Measurements from ENCODE around the gene VAV3. TPM values are rescaled to one million over a fixed set of nuclear protein-coding genes. Genes with fewer than 3 reads are reported as not detected.

The VAV3 gene
- polyA plus RNA-seq, 2 donors, result 23.9 to 35.5 TPM

GRCh38 chr1:107810291-107810951, 154.6 kb downstream of the VAV3 start:
- H3K27me3 ChIP-seq (ENCODE audit: control insufficient read depth in 1 of 2, insufficient read depth in 2 of 2, low read length in 2 of 2), result no peaks in the 10 kb centered on the region

GRCh38 chr1:107807855-107808254, 157.1 kb downstream of the VAV3 start:
- H3K4me3 ChIP-seq (ENCODE audit: low read depth in 1 of 2, low read length in 2 of 2), result no peak overlapping the region
- no peaks in the 10 kb centered on the region for H3K36me3 ChIP-seq (ENCODE audit: control insufficient read depth in 2 of 2, insufficient read depth in 2 of 2, low read length in 1 of 2)
- no peaks in the 10 kb centered on the region for H3K27me3 ChIP-seq (ENCODE audit: control insufficient read depth in 1 of 2, insufficient read depth in 2 of 2, low read length in 2 of 2)
- H3K4me1 ChIP-seq (ENCODE audit: control insufficient read depth in 2 of 2, insufficient read depth in 2 of 2, low read length in 1 of 2), result no peaks in the 10 kb centered on the region
- no peak overlapping the region for H3K27ac ChIP-seq (ENCODE audit: low read depth in 2 of 2, low read length in 1 of 2)
- 84 to 86% methylated on average over 3 of the region's 3 CpGs for WGBS, 2 donors
- H3K9me3 ChIP-seq (ENCODE audit: control insufficient read depth in 2 of 2, insufficient read depth in 1 of 2, low read depth in 1 of 2, low read length in 1 of 2), result no peaks in the 10 kb centered on the region

More at GRCh38 chr1:107810291-107810951, 154.6 kb downstream of the VAV3 start:
- WGBS, 2 donors, result 92 to 93% methylated on average over 2 of the region's 2 CpGs
- Histone ChIP-seq H3K36me3 (ENCODE audit: control insufficient read depth in 2 of 2, insufficient read depth in 2 of 2, low read length in 1 of 2) (no peaks in the 10 kb centered on the region), H3K27ac (ENCODE audit: low read depth in 2 of 2, low read length in 1 of 2) (no peak overlapping the region), H3K4me3 (ENCODE audit: low read depth in 1 of 2, low read length in 2 of 2) (no peak overlapping the region), H3K9me3 (ENCODE audit: control insufficient read depth in 2 of 2, insufficient read depth in 1 of 2, low read depth in 1 of 2, low read length in 1 of 2) (no peaks in the 10 kb centered on the region), H3K4me1 (ENCODE audit: control insufficient read depth in 2 of 2, insufficient read depth in 2 of 2, low read length in 1 of 2) (no peaks in the 10 kb centered on the region)

GRCh38 chr1:107807405-107807804, 157.6 kb downstream of the VAV3 start:
- 86 to 88% methylated on average over 1 of the region's 1 CpG for WGBS, 2 donors
- Histone ChIP-seq H3K27me3 (ENCODE audit: control insufficient read depth in 1 of 2, insufficient read depth in 2 of 2, low read length in 2 of 2) (no peaks in the 10 kb centered on the region), H3K4me1 (ENCODE audit: control insufficient read depth in 2 of 2, insufficient read depth in 2 of 2, low read length in 1 of 2) (no peaks in the 10 kb centered on the region), H3K27ac (ENCODE audit: low read depth in 2 of 2, low read length in 1 of 2) (no peak overlapping the region), H3K4me3 (ENCODE audit: low read depth in 1 of 2, low read length in 2 of 2) (no peak overlapping the region), H3K36me3 (ENCODE audit: control insufficient read depth in 2 of 2, insufficient read depth in 2 of 2, low read length in 1 of 2) (no peaks in the 10 kb centered on the region), H3K9me3 (ENCODE audit: control insufficient read depth in 2 of 2, insufficient read depth in 1 of 2, low read depth in 1 of 2, low read length in 1 of 2) (no peaks in the 10 kb centered on the region)

GRCh38 chr1:107806902-107807301, 158.1 kb downstream of the VAV3 start:
- H3K27me3 ChIP-seq (ENCODE audit: control insufficient read depth in 1 of 2, insufficient read depth in 2 of 2, low read length in 2 of 2), result no peaks in the 10 kb centered on the region
- no peaks in the 10 kb centered on the region for H3K36me3 ChIP-seq (ENCODE audit: control insufficient read depth in 2 of 2, insufficient read depth in 2 of 2, low read length in 1 of 2)
- 80 to 89% methylated on average over 4 of the region's 4 CpGs for WGBS, 2 donors
- no peaks in the 10 kb centered on the region for H3K4me1 ChIP-seq (ENCODE audit: control insufficient read depth in 2 of 2, insufficient read depth in 2 of 2, low read length in 1 of 2)
- no peak overlapping the region for H3K4me3 ChIP-seq (ENCODE audit: low read depth in 1 of 2, low read length in 2 of 2)
- H3K27ac ChIP-seq (ENCODE audit: low read depth in 2 of 2, low read length in 1 of 2), result no peak overlapping the region
- H3K9me3 ChIP-seq (ENCODE audit: control insufficient read depth in 2 of 2, insufficient read depth in 1 of 2, low read depth in 1 of 2, low read length in 1 of 2), result no peaks in the 10 kb centered on the region

DNA sequence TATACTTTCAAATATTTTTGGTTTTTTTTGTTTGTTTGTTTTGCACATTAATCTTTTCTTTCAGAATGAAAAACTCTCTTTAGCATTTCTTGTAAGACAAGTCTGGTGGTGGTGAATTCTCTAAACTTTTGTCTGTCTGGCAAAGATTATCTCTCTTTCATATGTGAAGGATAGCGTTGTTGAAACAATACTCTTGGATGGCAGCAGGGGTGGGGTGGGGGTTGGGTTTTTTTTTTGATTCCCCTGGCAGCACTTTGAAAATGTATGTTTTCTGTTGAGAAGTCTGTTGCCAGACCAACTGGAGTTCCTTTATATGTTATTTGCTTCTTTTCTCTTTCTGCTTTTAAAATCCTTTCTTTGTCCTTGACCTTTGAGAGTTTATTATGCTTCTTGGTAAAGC, 160.2 kb downstream of the VAV3 start:
- no peaks in the 10 kb centered on the region for H3K4me1 ChIP-seq (ENCODE audit: control insufficient read depth in 2 of 2, insufficient read depth in 2 of 2, low read length in 1 of 2)
- WGBS, 2 donors, result 35 to 38% methylated on average over 1 of the region's 1 CpG
- H3K4me3 ChIP-seq (ENCODE audit: low read depth in 1 of 2, low read length in 2 of 2), result no peak overlapping the region

GRCh38 chr1:107804134-107804533, 160.8 kb downstream of the VAV3 start:
- H3K27ac ChIP-seq (ENCODE audit: low read depth in 2 of 2, low read length in 1 of 2), result no peak overlapping the region
- H3K4me1 ChIP-seq (ENCODE audit: control insufficient read depth in 2 of 2, insufficient read depth in 2 of 2, low read length in 1 of 2), result no peaks in the 10 kb centered on the region
- H3K4me3 ChIP-seq (ENCODE audit: low read depth in 1 of 2, low read length in 2 of 2), result no peak overlapping the region
- H3K36me3 ChIP-seq (ENCODE audit: control insufficient read depth in 2 of 2, insufficient read depth in 2 of 2, low read length in 1 of 2), result no peaks in the 10 kb centered on the region
- 70 to 73% methylated on average over 1 of the region's 1 CpG for WGBS, 2 donors
- H3K27me3 ChIP-seq (ENCODE audit: control insufficient read depth in 1 of 2, insufficient read depth in 2 of 2, low read length in 2 of 2), result no peaks in the 10 kb centered on the region
- no peaks in the 10 kb centered on the region for H3K9me3 ChIP-seq (ENCODE audit: control insufficient read depth in 2 of 2, insufficient read depth in 1 of 2, low read depth in 1 of 2, low read length in 1 of 2)

More for the DNA sequence above, 160.2 kb downstream of the VAV3 start:
- Histone ChIP-seq H3K27ac (ENCODE audit: low read depth in 2 of 2, low read length in 1 of 2) (no peak overlapping the region), H3K9me3 (ENCODE audit: control insufficient read depth in 2 of 2, insufficient read depth in 1 of 2, low read depth in 1 of 2, low read length in 1 of 2) (no peaks in the 10 kb centered on the region), H3K36me3 (ENCODE audit: control insufficient read depth in 2 of 2, insufficient read depth in 2 of 2, low read length in 1 of 2) (no peaks in the 10 kb centered on the region), H3K27me3 (ENCODE audit: control insufficient read depth in 1 of 2, insufficient read depth in 2 of 2, low read length in 2 of 2) (no peaks in the 10 kb centered on the region)

- no peaks in the 10 kb centered on the region for H3K27me3 ChIP-seq (ENCODE audit: control insufficient read depth in 1 of 2, insufficient read depth in 2 of 2, low read length in 2 of 2)
- no peaks in the 10 kb centered on the region for H3K4me1 ChIP-seq (ENCODE audit: control insufficient read depth in 2 of 2, insufficient read depth in 2 of 2, low read length in 1 of 2)
- no peaks in the 10 kb centered on the region for H3K36me3 ChIP-seq (ENCODE audit: control insufficient read depth in 2 of 2, insufficient read depth in 2 of 2, low read length in 1 of 2)
- no peak overlapping the region for H3K4me3 ChIP-seq (ENCODE audit: low read depth in 1 of 2, low read length in 2 of 2)
- no peak overlapping the region for H3K27ac ChIP-seq (ENCODE audit: low read depth in 2 of 2, low read length in 1 of 2)
- H3K9me3 ChIP-seq (ENCODE audit: control insufficient read depth in 2 of 2, insufficient read depth in 1 of 2, low read depth in 1 of 2, low read length in 1 of 2), result no peaks in the 10 kb centered on the region
- 17 to 23% methylated on average over 1 of the region's 1 CpG for WGBS, 2 donors
Measured at GRCh38 chr1:107803579-107803978, 161.4 kb downstream of the VAV3 start.

DNA sequence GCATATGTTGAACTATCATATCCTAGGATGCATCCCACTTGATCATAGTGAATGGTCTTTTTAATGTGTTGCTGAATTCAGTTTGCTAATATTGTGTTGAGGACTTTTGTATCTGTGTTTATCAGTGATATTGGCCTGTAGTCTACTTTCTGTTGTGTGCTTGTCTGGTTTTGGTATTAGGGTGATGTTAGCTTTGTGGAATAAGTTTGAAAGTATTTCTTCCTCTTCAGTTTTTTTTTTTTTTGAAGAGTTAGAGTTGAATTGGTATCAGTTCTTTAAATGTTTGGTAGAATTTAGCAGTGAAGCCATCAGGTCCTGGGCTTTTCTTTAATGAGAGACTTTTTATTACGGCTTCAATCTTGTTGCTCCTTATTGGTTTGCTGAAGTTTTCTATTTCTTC, 162.3 kb downstream of the VAV3 start:
- no peaks in the 10 kb centered on the region for H3K4me1 ChIP-seq (ENCODE audit: control insufficient read depth in 2 of 2, insufficient read depth in 2 of 2, low read length in 1 of 2)
- H3K9me3 ChIP-seq (ENCODE audit: control insufficient read depth in 2 of 2, insufficient read depth in 1 of 2, low read depth in 1 of 2, low read length in 1 of 2), result no peaks in the 10 kb centered on the region
- no peak overlapping the region for H3K27ac ChIP-seq (ENCODE audit: low read depth in 2 of 2, low read length in 1 of 2)
- WGBS, 2 donors, result 87 to 91% methylated on average over 1 of the region's 1 CpG
- no peak overlapping the region for H3K4me3 ChIP-seq (ENCODE audit: low read depth in 1 of 2, low read length in 2 of 2)
- no peaks in the 10 kb centered on the region for H3K36me3 ChIP-seq (ENCODE audit: control insufficient read depth in 2 of 2, insufficient read depth in 2 of 2, low read length in 1 of 2)
- no peaks in the 10 kb centered on the region for H3K27me3 ChIP-seq (ENCODE audit: control insufficient read depth in 1 of 2, insufficient read depth in 2 of 2, low read length in 2 of 2)

DNA sequence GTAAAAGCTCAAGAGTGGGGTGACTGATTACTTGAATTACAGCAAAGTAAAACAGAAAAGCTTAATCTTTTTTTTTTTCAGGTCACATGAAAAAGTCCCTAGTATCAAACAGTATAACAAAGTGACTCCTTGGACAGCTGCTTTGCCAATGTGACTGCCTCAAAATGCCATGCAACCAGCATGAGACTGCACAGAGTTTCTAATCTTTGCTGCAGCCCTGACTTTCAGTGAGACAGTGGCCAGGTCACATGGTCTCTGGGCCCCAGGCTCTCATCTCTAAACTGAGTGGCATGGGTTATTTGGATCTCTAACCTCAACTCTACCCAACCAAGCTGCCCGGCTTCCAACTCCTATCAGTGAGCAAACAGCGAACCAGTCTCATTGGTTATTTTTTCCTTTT, 169.0 kb downstream of the VAV3 start:
- Histone ChIP-seq H3K27ac (ENCODE audit: low read depth in 2 of 2, low read length in 1 of 2) (no peak overlapping the region), H3K4me3 (ENCODE audit: low read depth in 1 of 2, low read length in 2 of 2) (no peak overlapping the region), H3K36me3 (ENCODE audit: control insufficient read depth in 2 of 2, insufficient read depth in 2 of 2, low read length in 1 of 2) (no peaks in the 10 kb centered on the region), H3K4me1 (ENCODE audit: control insufficient read depth in 2 of 2, insufficient read depth in 2 of 2, low read length in 1 of 2) (no peaks in the 10 kb centered on the region), H3K27me3 (ENCODE audit: control insufficient read depth in 1 of 2, insufficient read depth in 2 of 2, low read length in 2 of 2) (no peaks in the 10 kb centered on the region), H3K9me3 (ENCODE audit: control insufficient read depth in 2 of 2, insufficient read depth in 1 of 2, low read depth in 1 of 2, low read length in 1 of 2) (no peaks in the 10 kb centered on the region)
- WGBS, 2 donors, result 89 to 93% methylated on average over 2 of the region's 2 CpGs

- no peak overlapping the region for H3K4me3 ChIP-seq (ENCODE audit: low read depth in 1 of 2, low read length in 2 of 2)
- WGBS, 2 donors, result 55 to 57% methylated on average over 1 of the region's 1 CpG
Measured at GRCh38 chr1:107795441-107795840, 169.5 kb downstream of the VAV3 start.

More at GRCh38 chr1:107795441-107795840, 169.5 kb downstream of the VAV3 start:
- H3K27me3 ChIP-seq (ENCODE audit: control insufficient read depth in 1 of 2, insufficient read depth in 2 of 2, low read length in 2 of 2), result no peaks in the 10 kb centered on the region
- no peaks in the 10 kb centered on the region for H3K9me3 ChIP-seq (ENCODE audit: control insufficient read depth in 2 of 2, insufficient read depth in 1 of 2, low read depth in 1 of 2, low read length in 1 of 2)
- H3K36me3 ChIP-seq (ENCODE audit: control insufficient read depth in 2 of 2, insufficient read depth in 2 of 2, low read length in 1 of 2), result no peaks in the 10 kb centered on the region
- no peaks in the 10 kb centered on the region for H3K4me1 ChIP-seq (ENCODE audit: control insufficient read depth in 2 of 2, insufficient read depth in 2 of 2, low read length in 1 of 2)
- H3K27ac ChIP-seq (ENCODE audit: low read depth in 2 of 2, low read length in 1 of 2), result no peak overlapping the region
